Measurements from ENCODE around the gene NIPA2. TPM values are rescaled to one million over a fixed set of nuclear protein-coding genes. Genes with fewer than 3 reads are reported as not detected.

The NIPA2 gene
- total RNA-seq, 4 donors from 2014 or later, result 19.3 to 36.8 (median 32.0) TPM

DNA sequence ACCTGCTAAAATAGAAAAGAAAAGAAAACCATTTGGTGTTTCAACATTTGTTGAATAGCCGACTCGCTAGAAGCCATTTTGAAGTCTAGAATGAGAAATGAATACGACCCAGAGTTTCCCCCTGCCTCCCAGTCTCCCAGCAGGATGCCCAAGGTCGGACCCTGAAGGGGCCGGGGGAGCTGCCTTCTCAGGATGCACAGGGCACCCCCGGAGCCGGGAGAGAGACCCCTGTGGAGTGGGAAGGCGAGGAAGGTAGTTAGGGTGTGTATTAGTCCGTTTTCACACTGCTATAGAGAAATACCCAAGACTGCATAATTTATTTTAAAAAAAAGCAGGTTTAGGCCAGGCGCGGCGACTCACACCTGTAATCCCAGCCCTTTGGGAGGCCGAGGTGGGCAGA is 44.7 kb downstream of the NIPA2 start:
- no peak for DNase-seq (ENCODE audit: low spot score in 2 of 2)
- TF ChIP-seq CTCF (IDR thresholded peaks at IDR 0.05) (no peak), POLR2A (IDR thresholded peaks at IDR 0.05) (no peak)
- no peak overlapping the region for H3K4me3 ChIP-seq (ENCODE audit: low read depth, poor library complexity, severe bottlenecking)
- WGBS, 2 donors, result 92 to 97% methylated on average over 13 of the region's 13 CpGs
- intact Hi-C loops (cut with DNase I; ENCODE audit: low total_unique reads), result no loop called here

GRCh38 chr15:22884344-22884743 is 45.9 kb downstream of the NIPA2 start:
- no peak for TF ChIP-seq POLR2A (IDR thresholded peaks at IDR 0.05)
- 56 to 73% methylated on average over 1 of the region's 1 CpG for WGBS, 2 donors
- no peak for DNase-seq (ENCODE audit: low spot score in 2 of 2)
- no peak overlapping the region for H3K4me3 ChIP-seq (ENCODE audit: low read depth, poor library complexity, severe bottlenecking)
- intact Hi-C loops (cut with DNase I; ENCODE audit: low total_unique reads), result no loop called here

DNA sequence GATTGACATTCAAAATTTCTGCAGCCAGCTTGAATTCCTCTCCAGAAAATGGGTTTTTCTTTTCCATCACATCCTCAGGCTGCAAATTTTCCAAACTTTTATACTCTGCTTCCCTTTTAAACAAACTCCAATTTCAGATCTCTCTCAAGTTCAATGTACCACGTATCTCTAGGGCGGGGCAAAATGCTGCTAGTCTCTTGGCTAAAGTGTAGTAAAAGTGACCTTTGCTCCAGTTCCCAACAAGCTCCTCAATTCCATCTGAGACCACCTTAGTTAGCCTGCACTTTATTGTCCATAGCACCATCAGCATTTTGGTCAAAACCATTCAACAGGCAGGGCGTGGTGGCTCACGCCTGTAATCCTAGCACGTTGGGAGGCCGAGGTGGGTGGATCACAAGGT is 46.7 kb downstream of the NIPA2 start:
- 93 to 94% methylated on average over 6 of the region's 6 CpGs for WGBS, 2 donors
- DNase-seq (ENCODE audit: low spot score in 2 of 2), result no peak
- TF ChIP-seq CTCF (IDR thresholded peaks at IDR 0.05) (no peak), POLR2A (IDR thresholded peaks at IDR 0.05) (no peak)
- intact Hi-C loops (cut with DNase I; ENCODE audit: low total_unique reads), result no loop called here
- no peak overlapping the region for H3K4me3 ChIP-seq (ENCODE audit: low read depth, poor library complexity, severe bottlenecking)

DNA sequence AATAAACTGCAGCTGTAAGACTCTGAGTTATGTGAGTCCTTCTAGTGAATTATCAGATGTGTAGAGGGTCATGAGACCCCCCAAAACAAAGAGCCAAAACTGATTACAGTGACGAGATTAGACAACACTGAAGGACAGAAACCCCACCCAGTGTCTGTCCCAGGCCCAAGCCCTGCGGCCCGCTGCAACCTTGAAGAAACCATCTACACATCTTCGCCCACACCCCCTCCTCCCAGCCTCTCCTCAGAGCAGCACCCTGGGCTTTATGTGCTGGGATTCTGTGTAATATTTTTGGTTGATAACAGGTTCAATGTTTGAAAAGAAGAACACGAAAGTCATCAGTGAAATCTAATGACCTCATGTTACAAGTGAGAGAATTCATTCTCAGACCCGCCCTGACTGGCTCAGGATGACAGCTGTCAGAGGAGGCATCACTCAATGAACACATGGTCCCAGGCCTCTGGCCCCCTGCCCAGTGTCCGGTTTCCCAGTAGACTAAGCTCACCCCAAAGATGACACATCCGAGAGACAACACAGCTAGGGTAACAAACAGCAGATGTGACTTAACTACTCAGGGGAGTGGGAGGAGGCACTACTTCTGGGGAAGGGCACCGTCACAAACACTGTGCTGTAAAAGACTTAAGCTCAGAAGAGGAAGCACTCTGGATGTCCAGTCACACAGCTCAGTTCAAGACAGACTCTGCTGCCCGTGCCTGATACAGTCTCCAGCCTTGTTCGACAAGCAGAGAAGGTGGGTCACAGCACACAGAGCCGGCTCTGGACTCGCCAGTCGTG is 48.9 kb downstream of the NIPA2 start:
- 78 to 79% methylated on average over 14 of the region's 14 CpGs for WGBS, 2 donors

GRCh38 chr15:22888120-22888859 is 49.8 kb downstream of the NIPA2 start:
- intact Hi-C loops (cut with DNase I; ENCODE audit: low total_unique reads), result no loop called here

More for the DNA sequence above, 48.9 kb downstream of the NIPA2 start:
- intact Hi-C loops (cut with DNase I; ENCODE audit: low total_unique reads), result no loop called here
- H3K4me3 ChIP-seq (ENCODE audit: low read depth, poor library complexity, severe bottlenecking), result no peak overlapping the region
- TF ChIP-seq CTCF (IDR thresholded peaks at IDR 0.05) (no peak), POLR2A (IDR thresholded peaks at IDR 0.05) (no peak)
- peak; percentile 42 to 84 for DNase-seq (ENCODE audit: low spot score in 2 of 2)

More at GRCh38 chr15:22888120-22888859, 49.8 kb downstream of the NIPA2 start:
- no peak overlapping the region for H3K4me3 ChIP-seq (ENCODE audit: low read depth, poor library complexity, severe bottlenecking)
- 84 to 89% methylated on average over 9 of the region's 9 CpGs for WGBS, 2 donors
- no peak for DNase-seq (ENCODE audit: low spot score in 2 of 2)
- TF ChIP-seq POLR2A (IDR thresholded peaks at IDR 0.05), result no peak
- TF ChIP-seq CTCF (IDR thresholded peaks at IDR 0.05), result no peak

All from lower leg skin (tissue), 4 donors.